ENCODE results near the gene OGA. TPM values are rescaled to one million over a fixed set of nuclear protein-coding genes. Genes with fewer than 3 reads are reported as not detected.

OGA gene
- polyA plus RNA-seq, 1 experiment: 25.6 TPM

DNA sequence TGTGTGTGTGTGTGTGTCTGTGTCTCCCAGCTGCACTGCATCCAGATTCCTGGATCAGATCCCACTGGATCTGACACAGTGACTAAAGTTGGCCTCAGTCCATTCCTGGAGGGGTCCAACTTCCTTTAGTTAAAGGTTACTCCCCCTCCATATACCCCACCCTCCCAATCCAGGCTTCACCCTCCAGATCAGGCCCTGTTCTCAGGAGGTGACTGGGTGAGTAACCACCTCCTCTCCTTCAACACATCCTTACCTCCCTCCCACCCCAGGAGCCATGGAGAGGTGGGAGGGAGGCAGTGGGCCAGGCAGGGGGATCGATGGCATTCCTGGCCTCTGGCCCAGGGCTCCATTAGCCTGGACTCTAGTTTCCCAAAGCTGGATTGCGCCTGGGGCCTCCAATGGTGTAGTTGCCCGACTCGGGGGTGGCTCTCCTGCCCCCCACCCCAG lies 14.1 kb upstream of the OGA start:
- DNase-seq (ENCODE audit: low read depth): no peak
- ChIA-PET CTCF (interaction anchor here (1.8 to 6.2 kb wide), 3 partner anchors 8 to 176 kb away, joined by 5 to 46 read pairs (median 23); no protein-coding TSS in a partner anchor), POLR2A (no interaction called here)
- TF ChIP-seq CTCF (IDR thresholded peaks at IDR 0.05; ENCODE audit: insufficient read depth, low read depth, low read length): no peak
- H3K4me3 ChIP-seq (ENCODE audit: low read depth, low read length): no peak overlapping the region
- H3K27me3 ChIP-seq (ENCODE audit: control insufficient read depth, insufficient read depth, low read length): no peaks in the 10 kb centered on the region
- peaks cover 1% of the 10 kb centered on the region for H3K36me3 ChIP-seq (ENCODE audit: control insufficient read depth, insufficient read depth, low read length)

- Histone ChIP-seq H3K36me3 (ENCODE audit: control insufficient read depth, insufficient read depth, low read length) (peaks cover 1% of the 10 kb centered on the region), H3K27me3 (ENCODE audit: control insufficient read depth, insufficient read depth, low read length) (no peaks in the 10 kb centered on the region), H3K4me3 (ENCODE audit: low read depth, low read length) (peak overlapping the region; percentile 45)
- no peak for DNase-seq (ENCODE audit: low read depth)
- CTCF ChIA-PET: interaction anchor here (1.5 to 6.2 kb wide), 2 partner anchors 9 to 179 kb away, joined by 3 to 23 read pairs; no protein-coding TSS in a partner anchor
- POLR2A ChIA-PET: no interaction called here
- no peak for TF ChIP-seq CTCF (IDR thresholded peaks at IDR 0.05; ENCODE audit: insufficient read depth, low read depth, low read length)
Observed at GRCh38 chr10:101831169-101831811, 13.0 kb upstream of the OGA start.

- no peak for TF ChIP-seq CTCF (IDR thresholded peaks at IDR 0.05; ENCODE audit: insufficient read depth, low read depth, low read length)
- CTCF ChIA-PET: interaction anchor here (1.5 to 6.2 kb wide), 2 partner anchors 10 to 180 kb away, joined by 3 to 23 read pairs; no protein-coding TSS in a partner anchor
- POLR2A ChIA-PET: no interaction called here
- peak overlapping the region; percentile 45 for H3K4me3 ChIP-seq (ENCODE audit: low read depth, low read length)
- no peaks in the 10 kb centered on the region for H3K27me3 ChIP-seq (ENCODE audit: control insufficient read depth, insufficient read depth, low read length)
- peaks cover 1% of the 10 kb centered on the region for H3K36me3 ChIP-seq (ENCODE audit: control insufficient read depth, insufficient read depth, low read length)
- peak; percentile 37 for DNase-seq (ENCODE audit: low read depth)
Observed at GRCh38 chr10:101830322-101831168, 12.3 kb upstream of the OGA start.

GRCh38 chr10:101829561-101830315 lies 11.5 kb upstream of the OGA start:
- CTCF ChIA-PET: interaction anchor here (6.2 kb wide), 1 partner anchor 11 kb away, joined by 23 read pairs; no protein-coding TSS in a partner anchor
- H3K36me3 ChIP-seq (ENCODE audit: control insufficient read depth, insufficient read depth, low read length): peaks cover 3% of the 10 kb centered on the region
- no peaks in the 10 kb centered on the region for H3K27me3 ChIP-seq (ENCODE audit: control insufficient read depth, insufficient read depth, low read length)
- peak overlapping the region; percentile 45 for H3K4me3 ChIP-seq (ENCODE audit: low read depth, low read length)
- no peak for DNase-seq (ENCODE audit: low read depth)
- no peak for TF ChIP-seq CTCF (IDR thresholded peaks at IDR 0.05; ENCODE audit: insufficient read depth, low read depth, low read length)
- POLR2A ChIA-PET: interaction anchor here (1.2 kb wide), 1 partner anchor 10 kb away, joined by 11 read pairs; no protein-coding TSS in a partner anchor

Measured in BJ (cell line).